H1 (cell line): ENCODE data around the gene CDH26. TPM values are rescaled to one million over a fixed set of nuclear protein-coding genes. Genes with fewer than 3 reads are reported as not detected.

Source experiments
- CTCF ChIA-PET: fragments of 300-600 bp; sonication (Branson Sonifier 250); formaldehyde crosslinking; loops from one replicate; lab custom pipeline; 2021; ENCODE audit not compliant: partially characterized antibody; lab: Charles Lee
- POLR2A ChIA-PET: fragments of 300-600 bp; sonication (Branson Sonifier 250); formaldehyde crosslinking; loops from one replicate; lab custom pipeline; 2021; ENCODE audit warnings: inconsistent platforms; ENCODE audit not compliant: partially characterized antibody; lab: Charles Lee
- DNase-seq, 2 experiments: peaks; one replicate each; pipeline versions ENCODE4 v3.0.0 to v3.0.0-alpha.2; 2010 to 2022; ENCODE audit warnings: low spot score in 2 of 2, low read depth in 1 of 2, mixed read lengths in 1 of 2
- FAIRE-seq: peaks from 2 replicates; lab custom pipeline; 2011; peaks lifted over from hg19 to GRCh38; lab: Jason Lieb, UNC
- H2AFZ ChIP-seq: 2 replicates; pipeline ENCODE4 v1.8.1; 2012; ENCODE audit warnings: low read length, inconsistent platforms
- H2AK5ac ChIP-seq: 2 replicates; pipeline ENCODE4 v1.6.1; 2013; ENCODE audit warnings: low read depth, low read length
- H2BK120ac ChIP-seq: replicated peaks from 2 replicates; pipeline ENCODE3; 2013; ENCODE audit warnings: low read depth, low read length, inconsistent platforms
- H2BK12ac ChIP-seq: 2 replicates; pipeline ENCODE4 v1.6.1; 2013; ENCODE audit warnings: low read depth, low read length
- H2BK15ac ChIP-seq: 2 replicates; pipeline ENCODE4 v1.6.1; 2013; ENCODE audit warnings: low read length
- H2BK20ac ChIP-seq: 2 replicates; pipeline ENCODE4 v1.6.1; 2013; ENCODE audit warnings: low read length
- H2BK5ac ChIP-seq: 2 replicates; pipeline ENCODE4 v1.6.1; 2013; ENCODE audit warnings: low read depth, low read length
- H3K14ac ChIP-seq: 2 replicates; pipeline ENCODE4 v1.6.1; 2013; ENCODE audit warnings: inconsistent platforms; ENCODE audit not compliant: insufficient read length
- H3K18ac ChIP-seq: 2 replicates; pipeline ENCODE4 v1.6.1; 2013; ENCODE audit warnings: low read length; ENCODE audit errors: extremely low read depth
- H3K23ac ChIP-seq: 2 replicates; pipeline ENCODE4 v1.6.1; 2013; ENCODE audit warnings: inconsistent platforms; ENCODE audit not compliant: insufficient read length
- H3K23me2 ChIP-seq: 2 replicates; pipeline ENCODE4 v1.6.1; 2013; ENCODE audit warnings: low read depth, low read length
- H3K27ac ChIP-seq: 2 replicates; pipeline ENCODE4 v1.6.1; 2011; ENCODE audit warnings: low read depth, low read length, inconsistent platforms
- H3K27me3 ChIP-seq, 4 experiments: replicated peaks in 1 of 4; 1 replicate in 1 of 4; 2 replicates in 3 of 4; pipeline versions ENCODE4 v1.6.1 to v1.8.1; 2011 to 2013; ENCODE audit warnings: low read length in 3 of 4, mild to moderate bottlenecking in 3 of 4, inconsistent platforms in 2 of 4, mixed read lengths in 2 of 4, moderate library complexity in 1 of 4; ENCODE audit not compliant: control insufficient read depth in 3 of 4, insufficient read depth in 3 of 4; ENCODE audit errors: extremely low read depth in 1 of 4
- H3K36me3 ChIP-seq, 4 experiments: 2 replicates each; pipeline versions ENCODE4 v1.6.1 to v1.8.1; 2011 to 2013; ENCODE audit warnings: mild to moderate bottlenecking in 4 of 4, low read length in 3 of 4, moderate library complexity in 2 of 4, control low read depth in 1 of 4, inconsistent platforms in 1 of 4; ENCODE audit not compliant: insufficient read depth in 4 of 4, control insufficient read depth in 2 of 4
- H3K4ac ChIP-seq: replicated peaks from 2 replicates; pipeline ENCODE3; 2013; ENCODE audit warnings: low read length, low read depth, mixed read lengths, inconsistent platforms; ENCODE audit not compliant: insufficient read length
- H3K4me1 ChIP-seq, 4 experiments: replicated peaks in 1 of 4; 1 replicate in 1 of 4; 2 replicates in 3 of 4; pipeline versions ENCODE4 v1.6.1 to v1.8.1; 2011 to 2013; ENCODE audit warnings: low read length in 3 of 4, inconsistent platforms in 2 of 4, mixed read lengths in 1 of 4; ENCODE audit not compliant: insufficient read depth in 4 of 4, control insufficient read depth in 3 of 4
- H3K4me2 ChIP-seq, 2 experiments: 2 replicates each; pipeline versions ENCODE4 v1.6.1 to v1.8.1; 2011 to 2013; ENCODE audit warnings: low read depth in 2 of 2, low read length in 2 of 2, control low read depth in 1 of 2, inconsistent platforms in 1 of 2, mild to moderate bottlenecking in 1 of 2; ENCODE audit not compliant: insufficient read depth in 1 of 2
- H3K4me3 ChIP-seq, 4 experiments: fragments of 200-600, 300-600 bp in 1 of 4; sonication (generic), shearing (Covaris generic), sonication (Bioruptor Twin) in 1 of 4; 2 replicates each; pipeline versions ENCODE4 v1.5.1 to v1.8.1; 2011 to 2016; ENCODE audit warnings: low read length in 4 of 4, low read depth in 3 of 4, control low read depth in 2 of 4, inconsistent platforms in 2 of 4, mild to moderate bottlenecking in 2 of 4, mixed read lengths in 1 of 4, moderate library complexity in 1 of 4; ENCODE audit not compliant: insufficient read depth in 2 of 4; ENCODE audit errors: extremely low read depth in 1 of 4
- H3K56ac ChIP-seq: replicated peaks from 2 replicates; pipeline ENCODE3; 2013; ENCODE audit warnings: low read depth, mild to moderate bottlenecking, mixed read lengths, low read length, inconsistent platforms; ENCODE audit not compliant: insufficient read length
- H3K79me1 ChIP-seq: 2 replicates; pipeline ENCODE4 v1.6.1; 2013; ENCODE audit warnings: low read depth, low read length, control low read depth
- H3K79me2 ChIP-seq, 2 experiments: 2 replicates each; pipeline versions ENCODE4 v1.6.1 to v1.8.1; 2012 to 2013; ENCODE audit warnings: low read length in 2 of 2, mild to moderate bottlenecking in 2 of 2, inconsistent platforms in 1 of 2; ENCODE audit not compliant: insufficient read depth in 2 of 2, control insufficient read depth in 1 of 2
- H3K9ac ChIP-seq, 4 experiments: replicated peaks in 1 of 4; 1 replicate in 1 of 4; 2 replicates in 3 of 4; pipeline versions ENCODE4 v1.6.1 to v1.8.1; 2011 to 2013; ENCODE audit warnings: low read depth in 3 of 4, low read length in 3 of 4, control low read depth in 2 of 4, mild to moderate bottlenecking in 2 of 4, moderate library complexity in 2 of 4, inconsistent platforms in 1 of 4; ENCODE audit errors: extremely low read depth in 1 of 4
- H3K9me3 ChIP-seq, 2 experiments: 2 replicates each; pipeline versions ENCODE4 v1.6.1 to v1.8.1; 2012 to 2013; ENCODE audit warnings: mild to moderate bottlenecking in 2 of 2, moderate library complexity in 2 of 2, control low read depth in 1 of 2, inconsistent platforms in 1 of 2, low read depth in 1 of 2, low read length in 1 of 2, mixed read lengths in 1 of 2; ENCODE audit not compliant: insufficient read depth in 2 of 2
- H4K20me1 ChIP-seq, 2 experiments: replicated peaks in 1 of 2; 2 replicates each; pipeline versions ENCODE3 to v1.8.1; 2011 to 2013; ENCODE audit warnings: inconsistent platforms in 2 of 2, low read length in 2 of 2, mild to moderate bottlenecking in 1 of 2; ENCODE audit not compliant: insufficient read depth in 2 of 2, control insufficient read depth in 1 of 2
- H4K5ac ChIP-seq: 2 replicates; pipeline ENCODE4 v1.6.1; 2013; ENCODE audit warnings: low read length, low read depth, mixed read lengths, inconsistent platforms; ENCODE audit not compliant: insufficient read length
- H4K8ac ChIP-seq: 2 replicates; pipeline ENCODE4 v1.8.0; 2013; ENCODE audit warnings: mild to moderate bottlenecking, moderate library complexity, low read length, inconsistent platforms; ENCODE audit not compliant: insufficient read depth; ENCODE audit errors: extremely low read depth
- H4K91ac ChIP-seq: replicated peaks from 2 replicates; pipeline ENCODE3; 2013; ENCODE audit warnings: low read length, mixed read lengths, inconsistent platforms; ENCODE audit not compliant: insufficient read length
- RBBP5 ChIP-seq: IDR thresholded peaks from 2 replicates; pipeline ENCODE4 v1.7.1; 2012; ENCODE audit warnings: low read depth, mild to moderate bottlenecking, inconsistent platforms, low read length, moderate library complexity, borderline replicate concordance
- WGBS, 2 experiments: shearing (Covaris generic) in 1 of 2; methylation state at CpG; one replicate each; pipeline versions ENCODE4 v1.1.6 to v1.1.7; 2013 to 2015; ENCODE audit warnings: low lambda C conversion rate in 2 of 2, mixed read lengths in 2 of 2, inconsistent platforms in 1 of 2, low coverage in 1 of 2, missing lambda C conversion rate in 1 of 2; ENCODE audit not compliant: insufficient replicate concordance in 2 of 2, insufficient coverage in 1 of 2, insufficient read length in 1 of 2; ENCODE audit errors: extremely low coverage in 1 of 2, missing lambda C conversion rate in 1 of 2; 5-methylcytosine and 5-hydroxymethylcytosine counted together
- polyA plus RNA-seq, 7 experiments: library from polyadenylated mRNA; depleted of rRNA in 3 of 7; stranded (reverse) in 5 of 7; unstranded in 2 of 7; fragments of >200 nt in 5 of 7; fragments of 200-250 nt in 2 of 7; gene quantifications; 1 replicate in 5 of 7; 2 replicates in 1 of 7; 4 replicates in 1 of 7; pipeline versions ENCODE4 v1.2.1 to v1.2.3, GENCODE V29; 2011 to 2013; ENCODE audit warnings: missing spikeins in 2 of 7, mixed read lengths in 2 of 7
- total RNA-seq: library from RNA; stranded (reverse); fragmentation: NEBNext Ultra II Directional; extraction: Animal tissue kit (Norgen Biotek cat#: 25700); gene quantifications from 2 replicates; pipeline ENCODE4 v1.2.1, GENCODE V29; 2021

The CDH26 gene
- total and polyA plus RNA-seq, 2 of the 8 experiments (the other 6 are each of a cell fraction or from before 2014, with no cell fraction given): 1.5 to 1.7 TPM

DNA sequence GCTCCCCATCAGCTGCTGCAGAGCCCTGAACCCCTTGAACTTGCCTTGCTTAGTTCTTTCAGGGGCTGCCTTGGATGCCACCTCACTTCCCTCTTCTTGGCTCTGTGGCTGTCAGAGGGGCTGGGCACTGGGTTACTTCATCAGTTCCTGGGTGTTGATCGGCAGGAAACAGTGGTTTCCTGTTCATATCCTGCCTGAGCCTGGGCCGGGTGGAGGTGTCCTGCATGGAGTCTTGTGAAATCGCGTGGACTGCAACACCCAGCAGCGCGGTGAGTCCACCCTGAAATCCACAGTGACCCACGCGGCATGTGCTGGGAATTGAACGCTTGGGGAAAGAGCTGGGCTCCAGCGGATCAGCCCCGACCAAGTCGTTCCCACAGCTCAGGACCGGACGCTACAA is 97.5 kb downstream of the CDH26 start:
- no peak overlapping the region for H4K91ac ChIP-seq
- no peak overlapping the region for H3K14ac ChIP-seq
- POLR2A ChIA-PET: no interaction called here
- no peak overlapping the region for H4K8ac ChIP-seq
- H2BK20ac ChIP-seq: no peak overlapping the region
- H3K23ac ChIP-seq: no peak overlapping the region
- H3K4me2 ChIP-seq: no peak overlapping the region
- H3K4me3 ChIP-seq: no peak overlapping the region
- H2AFZ ChIP-seq: no peak overlapping the region
- H3K18ac ChIP-seq: no peak overlapping the region
- no peak overlapping the region for H3K56ac ChIP-seq
- no peak for FAIRE-seq
- H3K27ac ChIP-seq: no peak overlapping the region
- no peaks in the 10 kb centered on the region for H3K23me2 ChIP-seq
- H3K79me1 ChIP-seq: no peaks in the 10 kb centered on the region
- no peak for DNase-seq
- TF ChIP-seq RBBP5: no peak
- H3K27me3 ChIP-seq: no peaks in the 10 kb centered on the region; a peak in 1 of 7 replicates
- no peaks in the 10 kb centered on the region for H3K79me2 ChIP-seq
- H2BK12ac ChIP-seq: no peak overlapping the region
- no peak overlapping the region for H2BK15ac ChIP-seq
- no peaks in the 10 kb centered on the region for H4K20me1 ChIP-seq
- no peak overlapping the region for H3K4ac ChIP-seq
- H3K4me1 ChIP-seq: peaks cover 2 to 11% (median 7%) of the 10 kb centered on the region in 4 experiments; a peak in 6 of 7 replicates
- H3K9me3 ChIP-seq: no peaks in the 10 kb centered on the region
- no peak overlapping the region for H4K5ac ChIP-seq
- 96% methylated on average over 14 of the region's 14 CpGs; no CpG with 5 or more reads in 1 of the 2 experiments for WGBS, 2 experiments
- no peaks in the 10 kb centered on the region for H3K36me3 ChIP-seq
- H2BK5ac ChIP-seq: no peak overlapping the region
- CTCF ChIA-PET: interaction anchor here (0.7 to 4.2 kb wide), 8 partner anchors 9 to 398 kb away, joined by 3 to 24 read pairs (median 4); partner anchors contain the start of gene CDH26
- no peak overlapping the region for H2BK120ac ChIP-seq
- H2AK5ac ChIP-seq: no peak overlapping the region
- H3K9ac ChIP-seq: no peak overlapping the region
